NT2/D1 (cell line): ENCODE measurements around the gene TRA2A.

ENCODE experiments used
- YY1 ChIP-seq: IDR thresholded peaks from 2 replicates; pipeline ENCODE4 v1.6.1; 2011; ENCODE audit not compliant: insufficient read length, insufficient read depth
- ZNF274 ChIP-seq: IDR thresholded peaks from 2 replicates; pipeline ENCODE4 v1.6.1; 2011; ENCODE audit warnings: mild to moderate bottlenecking, low read depth, low read length

GRCh38 chr7:23456093-23456492 is 75.7 kb downstream of the TRA2A start:
- no peak for TF ChIP-seq YY1
- TF ChIP-seq ZNF274: no peak
